ENCODE measurements around the gene RARB. TPM values are rescaled to one million over a fixed set of nuclear protein-coding genes. Genes with fewer than 3 reads are reported as not detected.

The RARB gene
- polyA plus RNA-seq, 1 donor from 2014 or later, result 13.2 TPM

GRCh38 chr3:25427155-25427554 lies 908 bp upstream of the RARB start:
- H4K20me1 ChIP-seq (ENCODE audit: insufficient read depth), result no peaks in the 10 kb centered on the region
- no peak for TF ChIP-seq EZH2 (IDR thresholded peaks at IDR 0.05; ENCODE audit: borderline replicate concordance, insufficient read depth, low read length, poor library complexity, severe bottlenecking)
- no peak for TF ChIP-seq POLR2AphosphoS5 (IDR thresholded peaks at IDR 0.05)
- no peak for TF ChIP-seq RAD21 (conservative IDR thresholded peaks at IDR 0.05)
- no peak for TF ChIP-seq SMC3 (conservative IDR thresholded peaks at IDR 0.05; ENCODE audit: poor library complexity)
- no peak overlapping the region for H2AFZ ChIP-seq (ENCODE audit: low read depth, low read length)
- no peaks in the 10 kb centered on the region for H3K27me3 ChIP-seq (ENCODE audit: insufficient read depth, low read depth, low read length)
- no peaks in the 10 kb centered on the region for H3K9me3 ChIP-seq (ENCODE audit: low read length)
- peak overlapping the region; percentile 66 for H3K4me3 ChIP-seq (ENCODE audit: low read length)
- peak overlapping the region; percentile 65 for H3K9ac ChIP-seq (ENCODE audit: low read length)
- H3K9me2 ChIP-seq (ENCODE audit: insufficient read depth, low read length), result no peaks in the 10 kb centered on the region
- peak overlapping the region; percentile 75 for H3K27ac ChIP-seq (ENCODE audit: low read length)
- H3F3A ChIP-seq (ENCODE audit: insufficient read depth, low read length, poor library complexity, severe bottlenecking), result no peaks in the 10 kb centered on the region
- H3K79me2 ChIP-seq (replicated peaks; ENCODE audit: insufficient read depth, low read length), result no peaks in the 10 kb centered on the region
- H3K36me3 ChIP-seq (ENCODE audit: insufficient read depth, low read length), result no peaks in the 10 kb centered on the region
- peak overlapping the region; percentile 36 for H3K4me2 ChIP-seq (ENCODE audit: low read length)

GRCh38 chr3:25427563-25427941 lies 511 bp upstream of the RARB start:
- peak overlapping the region; percentile 65 for H3K9ac ChIP-seq (ENCODE audit: low read length)

More at GRCh38 chr3:25427563-25427941, 511 bp upstream of the RARB start:
- no peaks in the 10 kb centered on the region for H4K20me1 ChIP-seq (ENCODE audit: insufficient read depth)
- no peaks in the 10 kb centered on the region for H3K27me3 ChIP-seq (ENCODE audit: insufficient read depth, low read depth, low read length)
- H3K9me3 ChIP-seq (ENCODE audit: low read length), result no peaks in the 10 kb centered on the region
- peak overlapping the region; percentile 36 for H3K4me2 ChIP-seq (ENCODE audit: low read length)
- H3F3A ChIP-seq (ENCODE audit: insufficient read depth, low read length, poor library complexity, severe bottlenecking), result no peaks in the 10 kb centered on the region
- H2AFZ ChIP-seq (ENCODE audit: low read depth, low read length), result peak overlapping the region; percentile 3
- TF ChIP-seq MXI1 (conservative IDR thresholded peaks at IDR 0.05; ENCODE audit: poor library complexity, severe bottlenecking), result no peak
- TF ChIP-seq EP300 (conservative IDR thresholded peaks at IDR 0.05; ENCODE audit: poor library complexity, severe bottlenecking), result no peak
- no peak for TF ChIP-seq CTCF (IDR thresholded peaks at IDR 0.05; ENCODE audit: poor library complexity, severe bottlenecking)
- no peak for TF ChIP-seq POLR2AphosphoS5 (IDR thresholded peaks at IDR 0.05)
- no peak for TF ChIP-seq EZH2 (IDR thresholded peaks at IDR 0.05; ENCODE audit: borderline replicate concordance, insufficient read depth, low read length, poor library complexity, severe bottlenecking)
- no peak for TF ChIP-seq REST (IDR thresholded peaks at IDR 0.05; ENCODE audit: borderline replicate concordance)
- TF ChIP-seq RAD21 (conservative IDR thresholded peaks at IDR 0.05), result no peak
- no peak for TF ChIP-seq TAF1 (IDR thresholded peaks at IDR 0.05; ENCODE audit: low read depth)
- TF ChIP-seq SMC3 (conservative IDR thresholded peaks at IDR 0.05; ENCODE audit: poor library complexity), result no peak
- no peaks in the 10 kb centered on the region for H3K79me2 ChIP-seq (replicated peaks; ENCODE audit: insufficient read depth, low read length)
- no peaks in the 10 kb centered on the region for H3K9me2 ChIP-seq (ENCODE audit: insufficient read depth, low read length)
- no peaks in the 10 kb centered on the region for H3K36me3 ChIP-seq (ENCODE audit: insufficient read depth, low read length)
- peak overlapping the region; percentile 75 for H3K27ac ChIP-seq (ENCODE audit: low read length)
- H3K4me3 ChIP-seq (ENCODE audit: low read length), result peak overlapping the region; percentile 66

Measured in neural cell (in vitro differentiated cells).